Limb (tissue), 2 donors: ENCODE data around the gene MAP3K5.
A peak's percentile ranks its signal among the peaks of the same experiment; 100 is the strongest.
"Not testable (repeated sequence)": the region's sequence is repeated elsewhere in the genome, so short reads cannot be mapped to it uniquely, and the experiment has no call there.

Experiments used
- DNase-seq, 2 donors: peaks; one replicate each; pipeline ENCODE4 v3.0.0-alpha.2; 2016; ENCODE audit errors: extremely low spot score in 2 of 2

The MAP3K5 gene

GRCh38 chr6:136773473-136773796 lies 18.8 kb downstream of the MAP3K5 start:
- DNase-seq, result no peak

- no peak for DNase-seq
These were observed 19.4 kb downstream of the MAP3K5 start for GRCh38 chr6:136772685-136773472.

- no peak for DNase-seq
These were observed 21.0 kb downstream of the MAP3K5 start for GRCh38 chr6:136771306-136771705.

- DNase-seq, result no peak
These were observed 22.5 kb downstream of the MAP3K5 start for GRCh38 chr6:136769759-136770158.

GRCh38 chr6:136769124-136769523 lies 23.2 kb downstream of the MAP3K5 start:
- no peak for DNase-seq

- no peak for DNase-seq
These were observed 24.5 kb downstream of the MAP3K5 start for GRCh38 chr6:136767570-136768309.

GRCh38 chr6:136767103-136767502 lies 25.2 kb downstream of the MAP3K5 start:
- no peak for DNase-seq

- DNase-seq, result no peak
These were observed 26.0 kb downstream of the MAP3K5 start for GRCh38 chr6:136766274-136766673.

- DNase-seq, result no peak
These were observed 27.7 kb downstream of the MAP3K5 start for GRCh38 chr6:136764517-136764993.

- DNase-seq, result no peak
These were observed 28.4 kb downstream of the MAP3K5 start for GRCh38 chr6:136763716-136764516.

- DNase-seq, result no peak
These were observed 29.0 kb downstream of the MAP3K5 start for GRCh38 chr6:136763255-136763654.

GRCh38 chr6:136762022-136762975 lies 30.0 kb downstream of the MAP3K5 start:
- DNase-seq, result no peak

GRCh38 chr6:136761227-136761922 lies 30.9 kb downstream of the MAP3K5 start:
- DNase-seq, result peak; percentile 46 to 51

- not testable (repeated sequence) for DNase-seq
These were observed 31.5 kb downstream of the MAP3K5 start for GRCh38 chr6:136760781-136761180.

- no peak for DNase-seq
These were observed 35.1 kb downstream of the MAP3K5 start for GRCh38 chr6:136757150-136757549.

GRCh38 chr6:136754820-136755219 lies 37.5 kb downstream of the MAP3K5 start:
- DNase-seq, result no peak

GRCh38 chr6:136753624-136754023 lies 38.7 kb downstream of the MAP3K5 start:
- no peak for DNase-seq

- DNase-seq, result no peak
These were observed 39.7 kb downstream of the MAP3K5 start for GRCh38 chr6:136752554-136752953.

- no peak for DNase-seq
These were observed 40.3 kb downstream of the MAP3K5 start for GRCh38 chr6:136751991-136752390.

- DNase-seq, result peak in 1 of 2 donors; percentile 13
These were observed 40.7 kb downstream of the MAP3K5 start for GRCh38 chr6:136751522-136751956.
